HepG2 (cell line): ENCODE measurements around the gene P2RX1.

ENCODE experiments used
- CBFB ChIP-seq: sonication (generic); formaldehyde crosslinking; IDR thresholded peaks from 2 replicates; pipeline ENCODE4 v1.4.0; 2020; ENCODE audit warnings: missing genetic modification reagents
- CBX1 ChIP-seq: IDR thresholded peaks from one replicate; pipeline ENCODE4 v1.6.1; 2016; ENCODE audit warnings: antibody characterized with exemption, low read depth
- MATR3 ChIP-seq: sonication (generic); formaldehyde crosslinking; IDR thresholded peaks from 2 replicates; pipeline ENCODE4 v1.4.0; 2020; ENCODE audit warnings: missing genetic modification reagents
- MED13 ChIP-seq: sonication (generic); formaldehyde crosslinking; IDR thresholded peaks from 2 replicates; pipeline ENCODE4 v1.5.0; 2020; ENCODE audit warnings: missing genetic modification reagents
- POLR2A ChIP-seq, 2 experiments: IDR thresholded peaks; 2 replicates each; pipeline ENCODE4 v1.6.1; 2011; ENCODE audit warnings: low read depth in 2 of 2, low read length in 2 of 2, mild to moderate bottlenecking in 1 of 2, moderate library complexity in 1 of 2; ENCODE audit not compliant: insufficient read depth in 1 of 2
- POLR2AphosphoS5 ChIP-seq: IDR thresholded peaks from 2 replicates; pipeline ENCODE4 v1.6.1; 2012; ENCODE audit warnings: low read depth, low read length
- TAF15 ChIP-seq: fragments of 200-400 bp; formaldehyde crosslinking; IDR thresholded peaks from one replicate; pipeline ENCODE4 v1.6.1; 2018; ENCODE audit warnings: mild to moderate bottlenecking, low read depth, low read length; ENCODE audit not compliant: poor library complexity, severe bottlenecking
- ZNF615 ChIP-seq: sonication (generic); formaldehyde crosslinking; IDR thresholded peaks from 2 replicates; pipeline ENCODE4 v1.5.0; 2020; ENCODE audit warnings: mild to moderate bottlenecking, missing genetic modification reagents, borderline replicate concordance
- ZNF652 ChIP-seq: IDR thresholded peaks from 2 replicates; pipeline ENCODE4 v1.6.1; 2016; ENCODE audit warnings: low read depth, borderline replicate concordance

- TF ChIP-seq POLR2A (IDR thresholded peaks at IDR 0.05; ENCODE audit: insufficient read depth in 1 of 2, low read depth in 2 of 2, low read length in 2 of 2) = no peak
- no peak for TF ChIP-seq ZNF652 (CRISPR knock-in tag)
- no peak for TF ChIP-seq MED13 (CRISPR knock-in tag)
- TF ChIP-seq ZNF615 = no peak
- TF ChIP-seq POLR2AphosphoS5 = no peak
- TF ChIP-seq MATR3 = no peak
- TF ChIP-seq CBX1 = no peak
- no peak for TF ChIP-seq CBFB (CRISPR knock-in tag)
- TF ChIP-seq TAF15 = no peak
These were observed 22.1 kb downstream of the P2RX1 start for GRCh38 chr17:3894188-3894587.
